HepG2 (cell line): ENCODE results near the gene CCL8. TPM values are rescaled to one million over a fixed set of nuclear protein-coding genes. Genes with fewer than 3 reads are reported as not detected.

Source experiments
- ATAC-seq: fragments of 200-7000 bp; cut with Tn5 transposase; 3 replicates; pipeline ENCODE4 v1.9.1; 2020; ENCODE audit warnings: mild to moderate bottlenecking, moderate library complexity
- BruUV-seq: library from RNA; stranded (reverse); fragments of 400-500 nt; replicated peaks from 2 replicates; lab custom pipeline; 2021; lab: Mats Ljungman, UMichigan
- CTCF ChIA-PET: fragments of 300-600 bp; formaldehyde crosslinking; extraction: SDS; loops from one replicate; lab custom pipeline; 2021; ENCODE audit warnings: low total read pairs, inconsistent platforms, low intra/inter-chr PET ratio; lab: Yijun Ruan, JAX
- POLR2A ChIA-PET: fragments of 350-600 bp; sonication (Branson Sonifier 250); formaldehyde crosslinking; loops from one replicate; lab custom pipeline; 2020; ENCODE audit warnings: antibody characterized with exemption, inconsistent platforms; lab: Yijun Ruan, JAX
- DNase-seq: peaks from one replicate; pipeline ENCODE4 v3.0.0-alpha.2; 2015; ENCODE audit warnings: low spot score
- FAIRE-seq: peaks from 3 replicates; lab custom pipeline; 2011; peaks lifted over from hg19 to GRCh38; lab: Jason Lieb, UNC
- H2AFZ ChIP-seq: one replicate; pipeline ENCODE4 v1.6.1; 2011; ENCODE audit warnings: low read length, inconsistent platforms
- H3K27ac ChIP-seq: fragments of 300-600 bp; 3 replicates; pipeline ENCODE4 v1.8.0; 2011; ENCODE audit warnings: mixed run types, mild to moderate bottlenecking, mixed read lengths, low read length, inconsistent platforms; ENCODE audit not compliant: insufficient read depth; ENCODE audit errors: extremely low read length
- H3K27me3 ChIP-seq, 2 experiments: fragments of 200-600 bp in 1 of 2; 2 replicates in 1 of 2; 3 replicates in 1 of 2; pipeline versions ENCODE4 v1.6.0 to v1.8.0; 2011; ENCODE audit warnings: low read length in 2 of 2, mild to moderate bottlenecking in 2 of 2, moderate library complexity in 2 of 2, inconsistent platforms in 1 of 2; ENCODE audit not compliant: insufficient read depth in 2 of 2, control insufficient read depth in 1 of 2
- H3K36me3 ChIP-seq, 2 experiments: fragments of 200-600 bp in 1 of 2; replicated peaks in 1 of 2; 2 replicates in 1 of 2; 3 replicates in 1 of 2; pipeline versions ENCODE4 v1.5.1 to v1.8.0; 2011; ENCODE audit warnings: low read length in 2 of 2, inconsistent platforms in 1 of 2; ENCODE audit not compliant: insufficient read depth in 2 of 2, control insufficient read depth in 1 of 2
- H3K4me1 ChIP-seq: 2 replicates; pipeline ENCODE4 v1.5.1; 2012; ENCODE audit warnings: low read length, inconsistent platforms; ENCODE audit not compliant: insufficient read depth
- H3K4me2 ChIP-seq: 2 replicates; pipeline ENCODE4 v1.6.0; 2011; ENCODE audit warnings: low read depth, low read length, inconsistent platforms
- H3K4me3 ChIP-seq, 3 experiments: fragments of 200-600 bp in 1 of 3; sonication (generic), shearing (Covaris generic) in 1 of 3; replicated peaks in 1 of 3; 2 replicates each; pipeline ENCODE4 v1.5.1; 2011 to 2016; ENCODE audit warnings: low read length in 3 of 3, inconsistent platforms in 2 of 3, low read depth in 2 of 3, mild to moderate bottlenecking in 2 of 3, control low read depth in 1 of 3, mixed read lengths in 1 of 3; ENCODE audit not compliant: insufficient read depth in 1 of 3
- H3K79me2 ChIP-seq: one replicate; pipeline ENCODE4 v1.6.1; 2011; ENCODE audit warnings: low read length, inconsistent platforms; ENCODE audit not compliant: insufficient read depth
- H3K9ac ChIP-seq: 2 replicates; pipeline ENCODE4 v1.6.0; 2011; ENCODE audit warnings: mild to moderate bottlenecking, low read depth, low read length, inconsistent platforms; ENCODE audit not compliant: insufficient read depth
- H3K9me3 ChIP-seq: 2 replicates; pipeline ENCODE4 v1.5.1; 2012; ENCODE audit warnings: mild to moderate bottlenecking, low read length
- H4K20me1 ChIP-seq: 2 replicates; pipeline ENCODE4 v1.6.0; 2011; ENCODE audit warnings: inconsistent platforms, mild to moderate bottlenecking, low read length, moderate library complexity; ENCODE audit not compliant: insufficient read depth
- NPAS2 ChIP-seq: sonication (generic); formaldehyde crosslinking; IDR thresholded peaks from 2 replicates; pipeline ENCODE4 v1.8.0; 2022; ENCODE audit warnings: mild to moderate bottlenecking, missing genetic modification reagents, borderline replicate concordance
- NR2F6 ChIP-seq, 2 experiments: IDR thresholded peaks; 2 replicates each; pipeline ENCODE4 v1.6.1; 2016; ENCODE audit warnings: antibody characterized with exemption in 1 of 2, mild to moderate bottlenecking in 1 of 2
- NR3C1 ChIP-seq: sonication (generic); formaldehyde crosslinking; IDR thresholded peaks from 2 replicates; pipeline ENCODE4 v1.4.0; 2020; ENCODE audit warnings: missing genetic modification reagents
- ONECUT2 ChIP-seq: sonication (generic); formaldehyde crosslinking; IDR thresholded peaks from 2 replicates; pipeline ENCODE4 v1.4.0; 2020; ENCODE audit warnings: missing genetic modification reagents
- SIX4 ChIP-seq: sonication (generic); formaldehyde crosslinking; IDR thresholded peaks from 2 replicates; pipeline ENCODE4 v1.4.0; 2020; ENCODE audit warnings: missing genetic modification reagents
- TGIF2 ChIP-seq: IDR thresholded peaks from 2 replicates; pipeline ENCODE4 v1.6.1; 2016; ENCODE audit warnings: control low read depth, missing compliant biosample characterization
- ZFX ChIP-seq: sonication (generic); formaldehyde crosslinking; IDR thresholded peaks from 2 replicates; pipeline ENCODE4 v1.4.0; 2020; ENCODE audit warnings: mild to moderate bottlenecking, low read depth, missing genetic modification reagents, moderate library complexity
- ZNF431 ChIP-seq: sonication (generic); formaldehyde crosslinking; IDR thresholded peaks from 2 replicates; pipeline ENCODE4 v1.9.0; 2022; ENCODE audit warnings: missing genetic modification reagents, low read depth, mild to moderate bottlenecking, borderline replicate concordance
- ZNF703 ChIP-seq: sonication (generic); formaldehyde crosslinking; IDR thresholded peaks from 2 replicates; pipeline ENCODE4 v1.5.1; 2020; ENCODE audit warnings: missing genetic modification reagents, mild to moderate bottlenecking, moderate library complexity, borderline replicate concordance
- WGBS: methylation state at CpG from one replicate; pipeline ENCODE4 v1.1.6; 2017; ENCODE audit warnings: low lambda C conversion rate; 5-methylcytosine and 5-hydroxymethylcytosine counted together
- in situ Hi-C: cut with HindIII; loops from 2 replicates; pipeline ENCODE4 v1.10.0; 2017; ENCODE audit warnings: low pct_unique_long_range_greater_than_20kb; ENCODE audit not compliant: extremely low pct_ligation_motif_present
- intact Hi-C: fragments of 100-400 bp; cut with micrococcal nuclease; formaldehyde crosslinking; loops from one replicate; pipeline ENCODE4 v1.10.0; 2022; ENCODE audit not compliant: unreplicated experiment
- polyA plus RNA-seq, 8 experiments: library from polyadenylated mRNA; depleted of rRNA in 3 of 8; stranded (reverse) in 7 of 8; unstranded in 1 of 8; fragments of >200 nt; fragmentation: Illumina TruSeq in 4 of 8; extraction: Trizol in 4 of 8; gene quantifications; 2 replicates each; pipeline versions ENCODE4 v1.2.1 to v1.2.3, GENCODE V29; 2011 to 2016; ENCODE audit warnings: low read depth in 4 of 8, missing spikeins in 1 of 8, mixed read lengths in 1 of 8; ENCODE audit not compliant: insufficient read depth in 1 of 8
- total RNA-seq, 5 experiments: library from RNA; depleted of rRNA; stranded (reverse); fragments of >200 nt; fragmentation: Illumina TruSeq; extraction: Trizol; gene quantifications; 2 replicates each; pipeline ENCODE4 v1.2.3, GENCODE V29; 2016; ENCODE audit warnings: low read depth in 1 of 5

Gene CCL8
- total and polyA plus RNA-seq, 2 of the 13 experiments (the other 11 are each of a cell fraction or from before 2014, with no cell fraction given): not detected

DNA sequence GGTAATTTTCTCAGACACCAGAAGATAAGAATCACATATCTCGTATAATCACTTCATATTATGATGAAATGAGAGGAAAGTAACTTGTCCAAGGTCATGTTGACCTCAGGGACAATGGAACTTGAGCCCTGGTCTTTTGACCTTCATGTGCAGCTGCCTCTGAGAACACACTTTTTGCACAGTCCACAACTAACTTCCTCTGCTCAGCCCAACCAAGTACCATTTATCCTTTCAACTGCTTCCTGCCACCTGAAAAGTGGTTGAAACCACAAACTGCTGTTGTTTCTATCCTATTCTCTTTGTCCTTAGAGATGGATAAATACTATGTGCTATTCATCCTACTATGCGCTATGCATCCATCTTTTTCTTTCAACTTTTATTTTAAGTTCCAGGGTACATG lies 46.1 kb downstream of the CCL8 start:
- intact Hi-C loops: no loop called here
- ChIA-PET CTCF (no interaction called here), POLR2A (no interaction called here)
- TF ChIP-seq SIX4 (CRISPR knock-in tag) (no peak), ZNF431 (no peak), NPAS2 (CRISPR knock-in tag) (no peak), ZFX (CRISPR knock-in tag) (no peak)
- no peaks in the 10 kb centered on the region for H4K20me1 ChIP-seq
- no peak overlapping the region for H3K4me2 ChIP-seq
- H3K36me3 ChIP-seq: no peaks in the 10 kb centered on the region
- ATAC-seq (no peak), FAIRE-seq (no peak), DNase-seq (no peak)
- H3K9me3 ChIP-seq: no peaks in the 10 kb centered on the region
- no TSS peak for BruUV-seq
- no peak overlapping the region for H2AFZ ChIP-seq
- H3K27me3 ChIP-seq: peaks cover 0 to 7% of the 10 kb centered on the region in 2 experiments; a peak in 1 of 5 replicates
- no peaks in the 10 kb centered on the region for H3K79me2 ChIP-seq
- 0% methylated on average over 2 of the region's 2 CpGs for WGBS
- in situ Hi-C loops: no loop called here
- H3K9ac ChIP-seq: no peak overlapping the region
- no peak overlapping the region for H3K27ac ChIP-seq
- H3K4me3 ChIP-seq: no peak overlapping the region
- 0 out of 2 replicates have a peak, but pooled peaks cover 7% of the 10 kb centered on the region for H3K4me1 ChIP-seq

DNA sequence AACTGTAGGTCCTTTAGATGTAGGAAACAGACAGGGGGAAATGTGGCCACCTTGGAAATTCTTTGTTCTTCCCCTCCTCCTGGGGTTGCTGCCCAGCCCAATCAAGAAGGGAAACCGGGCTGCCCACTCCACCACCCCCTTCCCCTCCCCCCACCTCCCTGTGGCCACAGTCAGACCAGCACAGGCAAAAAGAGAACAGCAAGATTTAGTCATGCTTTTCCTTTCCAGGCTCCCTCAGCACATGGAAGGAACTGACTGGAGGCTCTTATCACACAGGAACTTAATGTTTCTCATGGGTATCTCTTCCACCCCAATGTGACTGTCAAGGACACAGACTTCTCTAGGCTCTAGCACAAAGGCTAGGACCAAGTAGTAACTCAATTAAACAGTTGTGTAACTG lies 46.8 kb downstream of the CCL8 start:
- no peak for DNase-seq
- H4K20me1 ChIP-seq: no peaks in the 10 kb centered on the region
- no peak overlapping the region for H3K4me2 ChIP-seq
- H3K4me1 ChIP-seq: 0 out of 2 replicates have a peak, but pooled peaks cover 7% of the 10 kb centered on the region
- H3K9me3 ChIP-seq: no peaks in the 10 kb centered on the region
- H3K79me2 ChIP-seq: no peaks in the 10 kb centered on the region
- TF ChIP-seq ONECUT2 (CRISPR knock-in tag) (no peak), TGIF2 (CRISPR knock-in tag) (no peak), NR3C1 (no peak), NR2F6 (IDR thresholded peaks at IDR 0.05) (no peak), NR2F6 (CRISPR knock-in tag; IDR thresholded peaks at IDR 0.05) (no peak), ZNF703 (no peak)
- H3K9ac ChIP-seq: no peak overlapping the region
- ChIA-PET CTCF (no interaction called here), POLR2A (no interaction called here)
- H2AFZ ChIP-seq: no peak overlapping the region
- H3K4me3 ChIP-seq: no peak overlapping the region
- no peak for ATAC-seq
- intact Hi-C loops (no loop called here), in situ Hi-C loops (no loop called here)
- H3K27ac ChIP-seq: no peak overlapping the region
- BruUV-seq: no TSS peak
- H3K27me3 ChIP-seq: peaks cover 0 to 7% of the 10 kb centered on the region in 2 experiments; a peak in 1 of 5 replicates
- FAIRE-seq: no peak
- H3K36me3 ChIP-seq: no peaks in the 10 kb centered on the region
- 0% methylated on average over 1 of the region's 1 CpG for WGBS
